SK-N-MC (cell line): Measurements from ENCODE around the gene TPP2.

Experiments
- DNase-seq: peaks from one replicate; pipeline ENCODE4 v3.0.0-alpha.2; 2011; ENCODE audit warnings: low read depth, low spot score
- H3K27ac ChIP-seq: fragments of 200-600 bp; sonication (generic); 2 replicates; pipeline ENCODE4 v1.5.1; 2016; ENCODE audit warnings: mixed run types
- H3K36me3 ChIP-seq: fragments of 200-600 bp; sonication (generic); 2 replicates; pipeline ENCODE4 v1.6.1; 2017; ENCODE audit warnings: antibody characterized with exemption, low read length, mixed read lengths; ENCODE audit not compliant: insufficient read depth
- H3K4me3 ChIP-seq: fragments of 200-600 bp; sonication (generic); 2 replicates; pipeline ENCODE4 v1.5.1; 2016
- H3K9ac ChIP-seq: fragments of 200-600 bp; sonication (generic); 2 replicates; pipeline ENCODE4 v1.8.0; 2017; ENCODE audit warnings: mixed run types, mixed read lengths; ENCODE audit not compliant: insufficient read length
- H3K9me3 ChIP-seq: fragments of 200-600 bp; sonication (generic); 2 replicates; pipeline ENCODE4 v1.6.1; 2017; ENCODE audit warnings: low read depth, mild to moderate bottlenecking, antibody characterized with exemption, low read length, moderate library complexity, mixed read lengths
- EZH2 ChIP-seq: fragments of 200-600 bp; sonication (generic); IDR thresholded peaks from one replicate; pipeline ENCODE4 v1.6.1; 2017; ENCODE audit warnings: antibody characterized with exemption
- FOXP2 ChIP-seq: optimal IDR thresholded peaks from 2 replicates; pipeline ENCODE3; 2011; ENCODE audit warnings: mild to moderate bottlenecking, moderate library complexity; ENCODE audit not compliant: insufficient read depth; ENCODE audit errors: extremely low read length, control extremely low read depth
- POLR2AphosphoS5 ChIP-seq: IDR thresholded peaks from 2 replicates; pipeline ENCODE4 v1.6.1; 2012; ENCODE audit warnings: mild to moderate bottlenecking, low read depth, low read length, borderline replicate concordance

The TPP2 gene

GRCh38 chr13:102704238-102705058, 107.7 kb downstream of the TPP2 start:
- Histone ChIP-seq H3K9me3 (no peaks in the 10 kb centered on the region), H3K36me3 (no peaks in the 10 kb centered on the region), H3K27ac (no peak overlapping the region), H3K4me3 (no peak overlapping the region), H3K9ac (no peak overlapping the region)
- TF ChIP-seq FOXP2 (no peak), EZH2 (no peak), POLR2AphosphoS5 (no peak)
- DNase-seq = no peak

GRCh38 chr13:102707467-102707866, 110.7 kb downstream of the TPP2 start:
- peak overlapping the region; percentile 32 for H3K9ac ChIP-seq
- peak; percentile 14 for DNase-seq

GRCh38 chr13:102708211-102708610, 111.4 kb downstream of the TPP2 start:
- H3K9ac ChIP-seq = no peak overlapping the region
- no peaks in the 10 kb centered on the region for H3K36me3 ChIP-seq
- DNase-seq = no peak
- no peak overlapping the region for H3K4me3 ChIP-seq
- H3K9me3 ChIP-seq = no peaks in the 10 kb centered on the region
- no peak for TF ChIP-seq FOXP2
- no peak overlapping the region for H3K27ac ChIP-seq

More at GRCh38 chr13:102707467-102707866, 110.7 kb downstream of the TPP2 start:
- Histone ChIP-seq H3K9me3 (no peaks in the 10 kb centered on the region), H3K4me3 (peak overlapping the region; percentile 57), H3K36me3 (no peaks in the 10 kb centered on the region), H3K27ac (no peak overlapping the region)
- TF ChIP-seq POLR2AphosphoS5 (no peak), FOXP2 (no peak), EZH2 (no peak)

- H3K27ac ChIP-seq = no peak overlapping the region
- H3K9ac ChIP-seq = no peak overlapping the region
- H3K4me3 ChIP-seq = no peak overlapping the region
- no peak for DNase-seq
- no peaks in the 10 kb centered on the region for H3K9me3 ChIP-seq
- H3K36me3 ChIP-seq = no peaks in the 10 kb centered on the region
- TF ChIP-seq FOXP2 = no peak
- no peak for TF ChIP-seq EZH2
- TF ChIP-seq POLR2AphosphoS5 = no peak
Observed at GRCh38 chr13:102708991-102709390, 112.2 kb downstream of the TPP2 start.

- TF ChIP-seq FOXP2 = no peak
- TF ChIP-seq EZH2 = no peak
- TF ChIP-seq POLR2AphosphoS5 = no peak
- no peak for DNase-seq
- Histone ChIP-seq H3K27ac (no peak overlapping the region), H3K4me3 (no peak overlapping the region), H3K9ac (no peak overlapping the region), H3K9me3 (no peaks in the 10 kb centered on the region), H3K36me3 (no peaks in the 10 kb centered on the region)
Observed at GRCh38 chr13:102709536-102709935, 112.8 kb downstream of the TPP2 start.

- H3K9ac ChIP-seq = no peak overlapping the region
- TF ChIP-seq POLR2AphosphoS5 = no peak
- TF ChIP-seq EZH2 = no peak
- TF ChIP-seq FOXP2 = no peak
- no peaks in the 10 kb centered on the region for H3K36me3 ChIP-seq
- no peak overlapping the region for H3K27ac ChIP-seq
- no peak overlapping the region for H3K4me3 ChIP-seq
- no peaks in the 10 kb centered on the region for H3K9me3 ChIP-seq
- DNase-seq = no peak
Observed at GRCh38 chr13:102710261-102710679, 113.5 kb downstream of the TPP2 start.

- H3K9me3 ChIP-seq = no peaks in the 10 kb centered on the region
- TF ChIP-seq EZH2 = no peak
- TF ChIP-seq FOXP2 = no peak
- no peak for TF ChIP-seq POLR2AphosphoS5
- no peak overlapping the region for H3K9ac ChIP-seq
- H3K36me3 ChIP-seq = no peaks in the 10 kb centered on the region
- no peak for DNase-seq
- H3K4me3 ChIP-seq = no peak overlapping the region
- H3K27ac ChIP-seq = no peak overlapping the region
Observed at GRCh38 chr13:102715447-102715846, 118.7 kb downstream of the TPP2 start.

- H3K9ac ChIP-seq = no peak overlapping the region
- H3K9me3 ChIP-seq = no peaks in the 10 kb centered on the region
- no peak for TF ChIP-seq FOXP2
- no peak for TF ChIP-seq POLR2AphosphoS5
- no peak for TF ChIP-seq EZH2
- no peak for DNase-seq
- no peak overlapping the region for H3K27ac ChIP-seq
- no peaks in the 10 kb centered on the region for H3K36me3 ChIP-seq
- no peak overlapping the region for H3K4me3 ChIP-seq
Observed at GRCh38 chr13:102718746-102719145, 122.0 kb downstream of the TPP2 start.

GRCh38 chr13:102721800-102722231, 125.0 kb downstream of the TPP2 start:
- no peaks in the 10 kb centered on the region for H3K36me3 ChIP-seq
- no peak for DNase-seq
- no peak overlapping the region for H3K9ac ChIP-seq
- H3K27ac ChIP-seq = no peak overlapping the region
- H3K4me3 ChIP-seq = no peak overlapping the region
- no peaks in the 10 kb centered on the region for H3K9me3 ChIP-seq
- TF ChIP-seq POLR2AphosphoS5 = no peak
- no peak for TF ChIP-seq FOXP2
- TF ChIP-seq EZH2 = no peak
